Epidermal melanocyte (primary cell): ENCODE measurements around the gene TBC1D22A.

Experiments
- DNase-seq: peaks from one replicate; pipeline ENCODE4 v3.0.0; 2011; ENCODE audit warnings: low spot score; ENCODE audit not compliant: insufficient read length

The TBC1D22A gene

DNA sequence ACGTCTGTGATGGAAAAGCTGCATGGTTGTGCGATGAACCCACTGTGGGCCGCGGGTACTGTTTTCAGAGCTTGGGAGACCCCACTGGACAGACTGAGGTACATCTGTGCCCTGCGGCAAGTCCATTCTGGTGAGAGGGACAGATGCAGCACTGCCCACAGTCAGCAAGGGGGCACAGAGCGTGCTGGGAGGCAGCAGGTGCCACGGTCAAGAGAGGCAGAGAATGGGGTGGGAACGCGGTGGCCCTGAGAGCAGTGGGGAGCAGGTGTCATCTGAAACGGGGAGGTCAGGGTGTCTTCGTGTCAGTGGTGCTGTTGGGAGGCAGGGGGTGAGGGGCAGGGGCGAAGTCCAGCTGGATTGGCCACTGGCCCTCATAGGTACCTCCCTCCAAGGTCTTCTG, 32.0 kb downstream of the TBC1D22A start:
- no peak for DNase-seq

DNA sequence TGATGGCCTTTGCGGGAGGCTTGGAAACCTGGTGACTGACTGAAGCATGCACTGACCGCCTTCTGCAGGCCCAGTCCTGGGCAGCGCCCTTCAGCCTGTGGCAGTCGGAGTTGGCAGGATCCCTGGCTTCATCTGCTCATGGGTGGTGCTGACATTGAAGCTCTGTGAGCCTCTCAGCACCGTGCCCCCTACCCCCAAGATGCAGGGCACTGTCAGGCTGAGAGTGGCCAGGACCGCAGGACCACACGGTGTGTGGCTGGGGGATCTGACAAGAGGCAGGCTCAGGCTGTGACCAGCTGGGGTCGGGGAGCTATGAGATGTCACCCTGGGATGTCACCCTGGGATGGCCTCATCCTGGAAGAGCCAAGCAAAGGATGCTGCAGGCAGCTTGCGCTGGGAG, 32.7 kb downstream of the TBC1D22A start:
- no peak for DNase-seq

DNA sequence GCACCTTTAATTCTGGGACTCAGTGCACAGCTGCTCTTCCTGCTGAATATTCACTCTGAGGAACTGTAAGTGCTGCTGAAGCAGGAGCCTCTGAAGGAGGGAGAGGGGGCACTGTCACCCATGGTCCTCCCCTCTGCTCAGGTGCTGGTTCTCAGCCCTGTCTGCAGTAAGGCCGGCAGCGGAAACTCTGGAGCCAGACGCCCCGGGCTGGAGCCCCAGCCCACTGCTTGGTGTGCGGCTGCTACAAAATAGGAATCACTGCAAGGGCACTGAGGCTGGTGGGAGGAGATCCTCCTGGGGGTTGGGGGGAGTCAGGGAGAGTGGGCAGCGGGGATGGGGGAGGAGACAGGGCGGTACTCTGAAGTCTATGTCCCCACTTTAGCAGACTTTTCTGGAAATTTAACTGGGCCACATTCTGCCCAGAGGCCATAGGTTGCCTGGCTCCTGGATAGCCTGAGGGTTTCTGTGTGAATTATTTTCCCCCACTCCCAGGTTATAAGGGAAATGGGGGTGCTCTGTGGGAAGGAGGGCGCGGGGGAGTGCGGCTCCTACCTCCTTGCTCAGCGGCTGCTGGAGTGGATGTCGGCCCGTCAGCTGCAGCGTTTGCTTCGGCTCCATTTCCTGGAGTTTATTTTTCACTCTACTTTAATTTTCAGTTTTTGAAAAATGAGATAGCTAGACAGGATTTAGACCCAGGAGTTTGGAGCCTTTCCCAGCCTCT, 33.6 kb downstream of the TBC1D22A start:
- no peak for DNase-seq

DNA sequence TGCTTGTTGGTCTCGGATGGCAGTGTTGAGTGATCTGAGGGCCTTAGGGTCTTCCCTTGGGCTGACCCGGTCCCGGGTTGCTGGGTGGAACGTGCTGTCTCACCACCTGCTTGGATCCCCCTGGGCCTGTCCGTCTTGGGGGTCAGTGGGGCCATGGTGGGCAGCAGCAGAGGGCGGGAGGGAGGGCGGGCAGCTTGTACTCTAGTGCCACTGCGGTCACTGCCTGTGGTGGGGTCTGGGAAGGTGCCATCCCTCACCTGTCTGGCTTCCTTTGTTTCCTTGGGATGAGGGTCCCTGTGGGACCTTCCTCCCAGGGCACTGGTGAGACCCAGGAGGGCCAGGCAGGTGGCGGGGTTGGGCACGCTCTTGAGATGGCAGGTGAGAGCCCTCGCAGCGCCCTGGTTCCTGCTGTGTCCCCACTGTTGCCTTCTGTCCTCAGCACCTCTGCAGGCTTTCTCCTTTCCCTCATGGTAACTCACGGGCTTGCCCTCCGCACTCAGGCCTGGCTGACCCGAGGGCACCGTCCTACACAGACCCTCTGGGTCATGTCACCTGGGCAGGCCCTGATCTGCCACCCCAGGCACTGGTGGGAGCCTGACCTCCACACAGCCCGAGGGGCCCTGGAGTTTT, 34.2 kb downstream of the TBC1D22A start:
- no peak for DNase-seq

DNA sequence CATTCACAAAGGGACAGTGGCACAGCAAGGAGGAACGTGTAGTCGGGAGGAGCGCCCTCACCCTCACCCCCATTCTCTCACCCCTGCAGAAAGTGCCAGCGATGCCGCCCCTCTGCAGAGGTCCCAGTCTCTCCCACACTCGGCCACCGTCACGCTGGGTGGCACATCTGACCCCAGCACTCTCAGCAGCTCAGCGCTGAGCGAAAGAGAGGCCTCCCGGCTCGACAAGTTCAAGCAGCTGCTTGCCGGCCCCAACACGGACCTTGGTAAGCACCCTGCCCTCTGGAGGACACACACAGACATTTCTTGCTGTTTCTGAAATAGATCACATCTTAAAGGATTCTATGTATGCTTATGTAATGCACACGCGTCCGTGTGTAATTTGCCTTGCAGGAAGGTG, 34.9 kb downstream of the TBC1D22A start:
- no peak for DNase-seq

DNA sequence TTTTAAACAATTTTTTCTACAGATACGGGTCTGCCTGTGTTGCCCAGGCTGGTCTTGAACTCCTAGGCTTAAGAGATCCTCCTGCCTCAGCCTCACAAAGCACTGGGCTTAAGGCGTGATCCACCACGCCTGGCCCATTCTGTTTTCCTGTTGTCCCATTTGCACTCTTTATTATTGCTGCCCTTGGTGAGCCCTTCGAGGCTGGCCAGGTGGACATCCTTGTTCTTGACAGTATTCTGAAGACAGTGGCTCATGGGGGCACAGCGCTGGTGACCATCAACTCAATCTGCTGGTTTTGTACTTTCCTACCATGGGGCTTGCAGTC, 35.6 kb downstream of the TBC1D22A start:
- DNase-seq = no peak

DNA sequence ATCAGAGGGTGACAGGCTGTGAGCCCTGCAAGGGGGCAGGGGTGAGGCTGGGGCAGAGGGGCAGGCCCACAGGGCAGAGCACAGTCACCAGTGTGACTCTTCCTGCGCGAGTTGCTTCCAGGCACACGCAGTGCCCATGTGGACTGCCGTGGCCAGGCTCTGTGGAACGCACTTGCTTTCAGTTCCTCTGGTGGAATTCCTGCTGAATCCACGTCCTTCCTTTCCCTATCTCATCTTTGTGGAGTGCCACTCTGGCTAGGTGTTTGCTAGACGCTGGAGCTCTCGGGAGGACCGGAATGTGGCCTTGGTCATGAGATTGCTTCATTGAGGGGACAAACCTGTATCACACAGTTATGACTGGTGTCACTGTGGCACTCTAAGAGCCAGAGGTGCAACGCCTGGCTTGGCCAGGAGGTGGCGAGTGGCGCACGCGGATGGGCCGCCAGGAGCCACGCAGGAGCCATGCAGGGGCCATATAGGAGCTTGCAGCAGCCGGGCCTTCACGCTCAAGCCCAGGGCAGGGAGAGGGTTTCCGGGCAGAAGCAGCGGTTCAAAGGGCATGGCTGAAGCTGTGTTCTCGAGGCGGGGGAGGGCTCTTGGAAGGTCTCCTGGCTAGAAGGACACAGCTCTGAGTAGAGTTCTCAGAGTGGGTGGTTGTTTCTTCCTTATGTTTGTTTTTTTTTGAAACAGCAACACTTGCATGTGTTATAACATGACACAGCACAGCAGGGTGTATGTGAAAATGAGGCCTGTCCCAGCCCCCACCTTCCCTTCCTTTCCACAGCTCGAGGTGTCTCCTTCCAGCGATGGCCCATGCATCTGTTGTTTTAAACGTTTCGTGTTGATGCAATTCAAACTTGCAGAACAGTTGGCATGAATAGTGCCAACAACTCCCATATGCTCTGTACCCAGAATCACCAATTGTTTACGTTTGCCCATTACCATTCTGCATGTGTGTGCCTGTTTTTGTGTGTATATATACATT, 36.2 kb downstream of the TBC1D22A start:
- peak; percentile 58 for DNase-seq

DNA sequence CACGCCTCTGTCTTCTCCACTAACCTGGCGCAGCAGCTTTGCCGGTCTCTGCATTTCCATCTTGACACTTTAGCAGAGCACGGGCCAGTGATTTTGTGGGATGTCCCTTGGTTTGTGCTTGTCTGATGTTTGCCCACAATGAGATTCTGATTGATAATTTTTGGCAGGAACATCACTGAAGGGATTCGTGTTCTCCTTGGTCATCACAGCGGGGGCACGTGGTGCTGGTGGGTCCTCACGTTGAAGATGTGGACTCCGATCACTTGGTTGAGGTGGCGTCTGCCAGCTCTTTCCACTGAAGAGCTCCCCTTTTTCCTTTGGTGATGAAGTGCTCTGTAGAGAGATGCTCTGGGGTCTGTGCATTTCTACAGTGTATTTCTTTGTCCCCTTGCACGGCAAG, 37.2 kb downstream of the TBC1D22A start:
- no peak for DNase-seq

DNA sequence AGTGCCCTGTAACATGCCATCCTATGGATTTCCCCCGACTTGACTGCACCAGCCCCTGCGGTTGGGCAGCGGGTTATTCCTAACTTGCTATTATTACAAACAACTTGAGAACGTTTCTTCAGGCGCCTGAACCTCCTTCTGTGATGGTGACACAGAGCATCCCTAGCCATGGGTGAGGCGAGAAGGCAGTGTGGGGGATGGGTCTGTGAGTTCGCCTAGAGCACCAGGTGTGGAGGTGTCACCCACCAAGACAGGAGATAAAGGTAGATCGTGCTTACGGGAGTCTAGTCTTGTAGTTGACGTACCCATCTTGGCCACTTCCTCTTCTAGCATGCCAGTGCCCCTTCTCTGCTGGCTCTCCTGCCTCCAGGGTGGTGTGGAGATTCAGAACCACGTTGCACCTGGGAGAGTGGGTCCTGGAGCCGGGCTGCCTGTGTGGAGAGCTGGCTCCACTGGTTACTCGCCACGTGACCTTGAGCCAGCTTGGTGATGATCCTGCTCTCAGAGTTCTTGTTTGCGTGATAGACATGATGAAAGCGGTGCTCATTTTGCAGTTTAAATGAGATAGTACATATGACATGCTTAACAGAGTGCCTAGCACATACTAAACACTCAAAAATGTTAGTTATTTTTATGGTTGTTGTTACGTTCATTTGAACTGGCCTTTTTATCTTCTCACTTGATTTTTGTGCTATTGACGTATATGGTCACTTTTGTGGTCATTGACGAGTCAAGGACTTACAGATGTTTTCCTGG, 37.8 kb downstream of the TBC1D22A start:
- no peak for DNase-seq

DNA sequence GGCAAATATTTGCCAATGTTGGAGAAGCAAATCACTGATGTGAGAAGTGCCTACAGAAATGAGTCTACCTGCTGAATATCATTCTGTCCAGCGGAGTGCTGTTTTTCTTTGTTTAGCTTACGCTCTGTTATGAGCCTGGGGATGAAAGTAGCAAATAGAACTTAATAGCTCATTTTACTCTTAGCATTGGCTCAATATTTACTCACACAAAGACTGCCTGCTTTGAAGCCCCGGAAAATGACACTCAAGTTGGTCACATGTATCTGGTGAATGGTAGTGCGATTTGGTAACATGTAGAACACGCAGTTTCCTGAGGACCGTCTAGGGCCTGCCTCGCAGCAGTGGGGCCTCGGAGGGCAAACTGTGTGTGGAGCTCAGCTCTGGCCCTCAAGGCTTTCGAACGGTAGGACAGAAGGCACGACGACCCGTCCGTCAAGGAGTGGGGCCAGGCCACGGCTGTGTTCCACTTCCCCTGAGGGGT, 38.9 kb downstream of the TBC1D22A start:
- no peak for DNase-seq

DNA sequence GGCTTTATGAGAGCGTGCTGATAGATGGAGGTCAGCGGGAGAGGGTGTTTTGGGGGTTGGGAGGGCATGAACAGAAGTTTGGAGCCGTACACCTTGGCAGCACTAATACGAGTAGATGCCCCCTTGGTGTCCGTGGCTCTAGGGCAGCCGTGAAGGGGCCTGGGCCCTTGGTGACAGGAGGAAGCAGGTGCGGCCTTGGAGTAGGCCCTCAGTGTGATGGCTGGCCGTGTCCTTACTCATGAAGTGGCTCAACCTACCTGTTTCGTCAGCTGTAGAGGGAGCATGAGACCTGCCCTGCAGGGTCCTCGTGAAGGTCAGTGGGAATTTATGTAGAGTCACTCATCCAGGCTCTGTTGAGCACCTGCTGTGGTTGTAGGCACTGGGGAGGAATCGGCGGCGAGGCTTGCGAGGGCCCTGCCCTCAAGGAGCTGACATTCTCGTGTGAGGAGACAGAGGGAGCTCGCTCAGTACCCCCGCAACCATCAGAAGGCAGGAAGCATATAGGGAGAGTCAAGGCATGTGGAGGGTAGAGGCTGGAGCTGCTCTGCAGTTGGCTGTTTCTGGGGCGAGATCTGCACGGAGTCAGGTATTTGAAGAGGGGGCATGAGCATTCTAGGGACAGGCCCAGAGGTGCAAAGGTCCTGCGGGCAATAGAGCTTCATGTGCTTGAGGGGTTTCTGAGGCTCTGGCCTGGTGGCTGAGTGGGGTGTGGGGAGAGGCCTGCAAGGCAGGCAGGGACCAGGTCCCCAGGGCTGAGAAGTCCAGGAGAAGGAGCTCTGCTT, 39.6 kb downstream of the TBC1D22A start:
- no peak for DNase-seq

DNA sequence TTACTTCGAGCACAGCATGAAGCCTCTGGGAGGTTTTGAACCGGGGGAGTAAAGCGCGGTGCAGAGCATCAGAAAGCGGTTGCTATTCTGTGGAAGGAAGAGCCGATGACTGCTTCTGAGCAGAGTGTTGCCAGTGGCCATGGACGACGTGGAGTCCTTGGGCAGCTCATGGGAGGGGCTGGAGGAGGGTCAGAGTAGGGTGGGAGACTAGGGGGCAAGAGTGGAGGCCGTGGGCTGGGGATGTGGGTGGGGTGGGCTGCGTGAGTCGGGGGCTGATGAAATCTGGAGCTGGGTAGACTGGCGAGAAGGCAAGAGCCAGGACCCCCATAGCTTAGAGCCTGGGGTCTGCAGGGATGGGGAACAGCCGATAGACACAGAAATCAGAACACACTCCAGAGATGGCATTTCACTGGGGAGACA, 40.2 kb downstream of the TBC1D22A start:
- DNase-seq = no peak

DNA sequence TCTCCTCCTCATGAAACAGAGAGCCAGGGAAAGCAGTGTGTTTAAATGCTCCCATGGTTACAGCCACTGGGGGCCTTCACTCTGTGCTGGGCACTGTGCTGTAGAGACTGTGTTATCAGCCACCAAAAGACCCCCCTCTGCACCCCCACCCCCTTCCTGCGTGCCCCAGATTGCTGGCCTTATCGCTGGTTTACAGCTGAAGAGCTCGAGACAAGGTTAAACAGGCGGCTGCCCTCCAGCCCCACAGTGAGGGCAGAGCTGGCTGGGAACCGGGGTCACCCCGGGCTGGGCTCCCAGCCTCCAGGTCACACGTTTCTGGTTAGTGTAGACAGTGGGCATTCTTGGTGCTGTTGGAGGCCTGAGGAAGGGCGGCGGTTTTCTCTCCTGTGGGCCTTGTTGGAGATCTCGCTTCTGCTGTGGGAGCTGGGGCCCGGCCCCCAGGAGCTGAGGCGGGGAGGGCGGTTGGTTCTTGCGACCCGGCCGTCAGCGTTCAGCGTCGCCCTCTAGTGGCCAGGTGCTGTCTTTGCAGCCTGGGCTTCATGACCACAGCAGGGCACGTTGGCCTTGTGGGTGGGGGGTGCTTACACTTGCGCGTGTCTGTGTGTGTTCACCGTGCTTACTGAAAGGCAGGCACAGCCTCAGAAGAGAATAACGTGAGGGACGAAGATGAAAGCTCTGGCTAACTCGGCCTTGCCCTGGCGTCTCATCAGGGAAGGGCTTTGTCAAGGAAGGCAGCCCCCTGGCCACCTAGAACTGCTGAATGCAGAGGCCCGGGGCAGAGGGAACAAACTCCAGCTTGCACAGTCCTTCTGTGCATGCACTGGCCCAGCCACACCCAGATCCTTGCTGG, 40.8 kb downstream of the TBC1D22A start:
- no peak for DNase-seq

DNA sequence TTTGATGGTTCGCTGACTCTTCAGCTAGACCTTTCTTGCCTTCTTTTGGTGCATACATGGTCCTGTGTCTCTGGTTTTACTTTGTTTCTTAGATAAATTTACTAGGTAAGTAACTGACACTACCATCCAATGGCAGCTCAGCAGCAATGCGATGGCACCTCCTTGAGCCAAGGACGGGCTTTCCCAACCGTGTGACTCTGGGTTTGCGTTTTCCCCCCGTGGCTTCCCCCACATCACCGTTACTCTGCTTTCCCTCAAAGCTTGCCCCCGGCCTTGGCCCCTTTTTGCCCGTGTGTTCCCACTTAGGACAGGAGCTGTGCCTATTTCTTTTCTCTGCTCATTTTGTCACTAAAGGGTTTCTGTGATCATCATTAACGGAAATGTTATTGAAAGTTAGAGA, 41.5 kb downstream of the TBC1D22A start:
- DNase-seq = no peak

DNA sequence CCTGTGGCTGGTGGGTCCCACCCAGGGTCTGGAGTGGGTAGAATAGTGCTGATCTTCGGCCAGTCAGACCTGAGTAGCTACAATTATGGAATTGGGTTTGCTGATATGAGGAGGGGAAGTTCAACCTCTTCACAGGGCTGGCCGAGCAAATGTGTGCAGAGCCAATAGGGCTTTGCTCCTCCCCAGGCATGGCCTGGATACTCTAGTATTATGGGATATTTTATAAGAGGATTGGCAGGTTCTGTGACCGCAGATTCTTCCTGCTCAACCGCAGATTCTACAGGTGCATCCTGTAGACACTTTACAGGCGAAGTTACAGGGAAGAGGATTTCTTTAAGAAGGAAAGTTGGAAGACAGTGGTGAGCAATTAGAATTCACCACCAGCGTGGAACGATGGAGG, 44.3 kb downstream of the TBC1D22A start:
- no peak for DNase-seq

DNA sequence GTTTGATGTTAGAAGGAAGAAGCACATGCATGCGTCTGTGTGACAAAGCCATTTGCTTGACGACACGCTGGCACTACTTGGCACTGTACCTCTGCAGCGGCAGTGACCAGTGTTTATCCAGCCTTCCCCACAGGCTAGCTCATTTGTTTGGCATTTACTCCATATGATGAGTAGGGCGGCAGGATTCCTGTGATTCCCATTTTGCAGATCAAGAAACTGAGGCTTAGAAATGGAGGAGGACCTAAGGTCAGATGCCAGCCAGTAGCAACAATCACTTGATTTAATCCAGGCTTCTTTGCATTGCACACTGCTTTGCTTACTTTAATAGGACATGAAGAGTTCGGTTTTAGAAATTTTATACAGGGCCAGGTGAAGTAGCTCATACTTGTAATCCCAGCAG, 45.0 kb downstream of the TBC1D22A start:
- DNase-seq = no peak

DNA sequence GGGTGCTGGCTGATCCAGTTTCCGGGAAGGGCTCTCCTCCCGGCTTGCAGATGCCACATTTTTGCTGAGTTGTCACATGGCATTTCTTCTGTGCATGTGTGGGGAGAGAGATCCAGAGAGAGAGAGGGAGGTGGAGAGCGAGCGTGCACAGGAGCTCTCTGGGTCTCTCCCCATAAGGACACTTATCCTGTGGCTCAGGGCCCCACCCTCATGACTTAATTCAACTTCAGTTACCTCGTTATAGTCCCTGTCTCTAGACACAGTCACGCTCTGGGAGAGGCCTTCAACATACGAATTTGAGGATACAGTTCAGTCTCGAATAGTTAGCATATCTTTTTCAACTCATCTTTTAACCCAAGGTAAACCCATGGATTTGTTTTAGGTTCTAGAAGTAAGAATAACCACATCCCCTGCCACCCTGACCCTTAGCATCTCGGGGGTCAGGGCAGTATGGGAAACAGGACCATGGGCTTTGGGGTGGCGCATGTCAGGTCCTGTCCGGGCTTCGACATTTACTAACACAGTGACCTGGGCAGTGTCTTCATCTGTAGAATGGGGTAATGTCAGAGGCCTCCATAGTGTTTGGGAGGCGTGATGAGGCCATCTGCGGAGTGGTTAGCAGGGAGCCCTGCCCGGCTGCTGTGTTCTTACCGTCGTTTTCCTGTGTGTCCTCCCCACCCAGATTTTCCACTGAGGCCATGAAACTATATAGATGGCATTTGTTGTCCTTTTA, 46.9 kb downstream of the TBC1D22A start:
- no peak for DNase-seq

DNA sequence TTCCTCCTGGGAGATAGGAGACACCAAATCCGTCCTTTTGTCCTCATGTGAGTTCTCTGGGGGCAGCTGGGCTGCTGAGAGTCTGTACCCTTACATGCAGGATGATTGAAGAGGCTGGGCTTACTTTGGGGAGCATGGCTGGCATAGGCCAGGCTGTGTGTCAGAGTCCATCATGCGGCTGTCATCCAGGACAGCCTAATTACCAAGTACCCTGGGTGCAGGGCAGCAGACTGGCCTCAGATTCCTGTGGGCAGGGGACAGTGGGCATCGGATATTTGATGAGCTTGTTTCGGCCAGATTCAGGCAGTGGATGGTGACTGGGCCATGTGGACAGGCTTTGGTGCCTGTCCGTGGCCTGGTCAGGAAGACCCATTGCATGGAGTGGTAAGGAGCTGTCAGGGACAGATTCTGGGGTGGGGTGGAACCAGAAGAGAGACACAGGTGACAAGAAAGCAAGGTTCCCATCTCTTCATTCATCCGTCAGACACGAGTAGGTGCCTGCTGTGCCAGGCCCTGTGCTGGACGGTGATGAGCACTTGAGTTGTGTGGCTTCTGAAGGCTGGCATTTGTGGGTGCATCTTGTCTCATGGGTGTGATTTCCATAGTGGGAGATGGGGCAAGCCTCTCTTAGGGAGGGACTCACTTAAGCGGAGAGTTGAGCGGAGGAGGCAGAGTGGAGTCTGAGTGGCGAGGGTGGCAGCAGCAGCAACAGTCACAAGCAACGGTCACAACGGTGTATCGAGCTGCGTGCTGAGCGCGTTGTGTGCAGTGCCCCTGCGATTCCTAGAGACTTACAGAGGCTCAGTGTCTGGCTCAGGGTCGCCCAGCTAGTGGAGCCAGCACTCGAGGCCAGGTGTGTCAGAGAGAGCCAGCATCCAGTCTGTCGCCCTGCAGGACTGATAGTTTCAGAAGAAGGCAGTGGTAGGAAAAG, 48.7 kb downstream of the TBC1D22A start:
- DNase-seq = no peak
